B cell (primary cell): ENCODE data around the gene TWSG1. TPM values are rescaled to one million over a fixed set of nuclear protein-coding genes. Genes with fewer than 3 reads are reported as not detected.

Experiments used
- ATAC-seq: fragments of 200-7000 bp; cut with Tn5 transposase; one replicate; pipeline ENCODE4 v1.10.0; 2021; ENCODE audit warnings: low read depth, mild to moderate bottlenecking, moderate number of reproducible peaks, moderate library complexity
- CTCF ChIA-PET: fragments of 350-600 bp; sonication (Branson Sonifier 250); formaldehyde crosslinking; loops from one replicate; lab custom pipeline; 2021; ENCODE audit warnings: antibody characterized with exemption, inconsistent platforms; lab: Charles Lee
- POLR2A ChIA-PET: fragments of 350-600 bp; sonication (Branson Sonifier 250); formaldehyde crosslinking; loops from one replicate; lab custom pipeline; 2021; ENCODE audit warnings: antibody characterized with exemption; lab: Charles Lee
- DNase-seq: peaks from one replicate; pipeline ENCODE4 v3.0.0; 2013
- H2AFZ ChIP-seq: 2 replicates; pipeline ENCODE4 v1.6.1; 2012; ENCODE audit warnings: mild to moderate bottlenecking, low read depth, low read length; ENCODE audit not compliant: insufficient read depth, poor library complexity, severe bottlenecking
- H3K27ac ChIP-seq, 2 donors: 1 replicate in 1 of 2; 2 replicates in 1 of 2; pipeline ENCODE4 v1.5.1; 2012 to 2013; ENCODE audit warnings: low read length in 2 of 2, mild to moderate bottlenecking in 2 of 2, moderate library complexity in 1 of 2
- H3K27me3 ChIP-seq, 4 experiments: fragments of 200-600 bp in 1 of 4; sonication (generic) in 1 of 4; replicated peaks in 1 of 4; 1 replicate in 2 of 4; 2 replicates in 2 of 4; pipeline versions ENCODE4 v1.6.1 to v1.7.0; 2013 to 2016; ENCODE audit warnings: low read length in 3 of 4, mild to moderate bottlenecking in 2 of 4, mixed read lengths in 1 of 4, moderate library complexity in 1 of 4; ENCODE audit not compliant: insufficient read depth in 4 of 4, control insufficient read depth in 3 of 4; ENCODE audit errors: control extremely low read depth in 1 of 4
- H3K36me3 ChIP-seq, 2 experiments: replicated peaks in 1 of 2; 1 replicate in 1 of 2; 2 replicates in 1 of 2; pipeline versions ENCODE4 v1.6.1 to v1.7.1; 2013; ENCODE audit warnings: low read length in 1 of 2; ENCODE audit not compliant: insufficient read depth in 2 of 2, control insufficient read depth in 1 of 2; ENCODE audit errors: control extremely low read depth in 1 of 2, extremely low read depth in 1 of 2
- H3K4me1 ChIP-seq, 2 donors: fragments of 200-600 bp in 1 of 2; sonication (generic) in 1 of 2; 1 replicate in 1 of 2; 2 replicates in 1 of 2; pipeline versions ENCODE4 v1.5.1 to v1.6.1; 2013 to 2017; ENCODE audit warnings: low read length in 2 of 2; ENCODE audit not compliant: control insufficient read depth in 2 of 2, insufficient read depth in 2 of 2
- H3K4me2 ChIP-seq: replicated peaks from 2 replicates; pipeline ENCODE3; 2012; ENCODE audit warnings: mild to moderate bottlenecking, low read depth, low read length; ENCODE audit not compliant: poor library complexity, severe bottlenecking
- H3K4me3 ChIP-seq, 5 experiments: fragments of 200-600 bp in 1 of 5; sonication (generic) in 1 of 5; 1 replicate in 3 of 5; 2 replicates in 2 of 5; pipeline versions ENCODE4 v1.5.1 to v1.7.0; 2011 to 2016; ENCODE audit warnings: low read length in 4 of 5, mild to moderate bottlenecking in 4 of 5, low read depth in 2 of 5, control low read depth in 1 of 5, moderate library complexity in 1 of 5; ENCODE audit not compliant: insufficient read depth in 1 of 5; ENCODE audit errors: control extremely low read depth in 1 of 5, extremely low read depth in 1 of 5
- H3K79me2 ChIP-seq: fragments of 200-600 bp; sonication (generic); one replicate; pipeline ENCODE4 v1.6.0; 2016; ENCODE audit warnings: low read length; ENCODE audit not compliant: control insufficient read depth, insufficient read depth
- H3K9ac ChIP-seq: fragments of 200-600 bp; sonication (generic); 2 replicates; pipeline ENCODE4 v1.6.1; 2017; ENCODE audit warnings: mild to moderate bottlenecking, low read length, moderate library complexity
- H3K9me3 ChIP-seq, 3 donors: one replicate each; pipeline versions ENCODE4 v1.6.1 to v1.7.1; 2013; ENCODE audit warnings: low read length in 2 of 3; ENCODE audit not compliant: control insufficient read depth in 2 of 3, insufficient read depth in 1 of 3; ENCODE audit errors: control extremely low read depth in 1 of 3
- H4K20me1 ChIP-seq: 2 replicates; pipeline ENCODE4 v1.6.0; 2012; ENCODE audit warnings: mild to moderate bottlenecking, low read length; ENCODE audit not compliant: insufficient read depth, control insufficient read depth, poor library complexity, severe bottlenecking
- H3K27ac Mint-ChIP-seq: one replicate; pipeline ENCODE4 v1.8.0; 2021; ENCODE audit warnings: mixed read lengths
- H3K27me3 Mint-ChIP-seq: one replicate; pipeline ENCODE4 v1.8.0; 2021; ENCODE audit warnings: mixed read lengths
- H3K4me1 Mint-ChIP-seq: one replicate; pipeline ENCODE4 v1.8.0; 2021; ENCODE audit warnings: mixed read lengths
- H3K4me3 Mint-ChIP-seq: one replicate; pipeline ENCODE4 v1.8.0; 2021; ENCODE audit warnings: mixed read lengths
- H3K9me3 Mint-ChIP-seq: one replicate; pipeline ENCODE4 v1.8.0; 2022; ENCODE audit warnings: mixed read lengths; ENCODE audit not compliant: insufficient read depth
- EZH2 ChIP-seq: IDR thresholded peaks from 2 replicates; pipeline ENCODE4 v1.6.1; 2012; ENCODE audit warnings: borderline replicate concordance, low read depth, mild to moderate bottlenecking, moderate library complexity, low read length; ENCODE audit not compliant: insufficient read depth, poor library complexity, severe bottlenecking
- WGBS: methylation state at CpG from one replicate; pipeline ENCODE4 v1.1.5; 2013; ENCODE audit warnings: missing lambda C conversion rate; ENCODE audit not compliant: insufficient coverage; 5-methylcytosine and 5-hydroxymethylcytosine counted together
- intact Hi-C: fragments of 100-400 bp; cut with micrococcal nuclease; formaldehyde crosslinking; loops from one replicate; pipeline ENCODE4 v1.10.0; 2022
- polyA plus RNA-seq: library from polyadenylated mRNA; depleted of rRNA; stranded (reverse); fragments of >200 nt; gene quantifications from 2 replicates; pipeline ENCODE4 v1.2.3, GENCODE V29; 2012
- total RNA-seq, 2 donors: library from RNA; stranded (reverse); fragments of 120-200 nt in 1 of 2; gene quantifications; 1 replicate in 1 of 2; 2 replicates in 1 of 2; pipeline versions ENCODE4 v1.2.3 to v1.2.4, GENCODE V29; 2013 to 2022
- TF ChIP-seq, protein P1 (sequence below): fragments of 200-600 bp; IDR thresholded peaks from one replicate; pipeline ENCODE4 v1.8.0; 2022; ENCODE audit warnings: antibody characterized with exemption, mild to moderate bottlenecking

The TWSG1 gene
- total and polyA plus RNA-seq, 2 donors (not counting 1 experiment from before 2014, with no cell fraction given) = 1.1 to 6.3 TPM

DNA sequence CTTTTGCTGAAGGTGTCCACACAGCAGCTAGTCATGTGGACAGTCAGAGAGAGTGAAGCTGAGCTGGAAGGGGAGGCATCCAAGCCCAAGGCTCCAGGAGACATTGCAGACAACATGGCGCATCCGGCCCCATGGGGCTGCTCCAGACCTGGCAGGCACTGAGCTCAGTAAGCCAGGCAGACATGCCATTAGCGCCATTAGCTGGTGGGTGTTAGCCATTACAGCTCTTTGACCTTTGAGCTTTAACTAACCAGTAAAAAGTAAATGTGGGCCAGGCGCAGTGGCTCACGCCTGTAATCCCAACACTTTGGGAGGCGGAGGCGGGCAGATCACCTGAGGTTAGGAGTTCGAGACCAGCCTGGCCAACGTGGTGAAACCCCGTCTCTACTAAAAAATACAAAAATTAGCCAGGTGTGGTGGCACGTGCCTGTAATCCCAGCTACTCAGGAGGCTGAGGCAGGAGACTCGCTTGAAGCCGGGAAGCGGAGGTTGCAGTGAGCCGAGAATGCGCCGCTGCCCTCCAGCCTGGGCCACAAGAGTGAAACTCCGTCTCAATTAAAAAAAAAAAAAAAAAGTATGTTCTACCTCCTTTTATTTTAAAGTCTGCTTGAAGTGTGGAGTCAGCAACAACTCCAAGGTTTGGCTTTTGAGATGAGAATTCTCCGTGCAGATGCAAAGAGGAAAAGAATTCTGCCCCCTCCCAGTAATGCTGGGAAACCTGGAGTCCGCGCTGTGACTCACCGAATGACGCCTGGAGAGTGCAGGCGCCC is 69.4 kb downstream of the TWSG1 start:
- intact Hi-C loops = loop anchor here (5.0 kb wide), 1 partner anchor 52 kb away; no protein-coding TSS in a partner anchor
- Mint-ChIP-seq H3K9me3 (no peaks in the 10 kb centered on the region), H3K27ac (peak overlapping the region; percentile 64), H3K4me1 (peaks cover 17% of the 10 kb centered on the region), H3K27me3 (no peaks in the 10 kb centered on the region), H3K4me3 (peak overlapping the region; percentile 93)
- H3K27me3 ChIP-seq = no peaks in the 10 kb centered on the region
- TF ChIP-seq EZH2 = no peak
- TF ChIP-seq, protein P1, sequence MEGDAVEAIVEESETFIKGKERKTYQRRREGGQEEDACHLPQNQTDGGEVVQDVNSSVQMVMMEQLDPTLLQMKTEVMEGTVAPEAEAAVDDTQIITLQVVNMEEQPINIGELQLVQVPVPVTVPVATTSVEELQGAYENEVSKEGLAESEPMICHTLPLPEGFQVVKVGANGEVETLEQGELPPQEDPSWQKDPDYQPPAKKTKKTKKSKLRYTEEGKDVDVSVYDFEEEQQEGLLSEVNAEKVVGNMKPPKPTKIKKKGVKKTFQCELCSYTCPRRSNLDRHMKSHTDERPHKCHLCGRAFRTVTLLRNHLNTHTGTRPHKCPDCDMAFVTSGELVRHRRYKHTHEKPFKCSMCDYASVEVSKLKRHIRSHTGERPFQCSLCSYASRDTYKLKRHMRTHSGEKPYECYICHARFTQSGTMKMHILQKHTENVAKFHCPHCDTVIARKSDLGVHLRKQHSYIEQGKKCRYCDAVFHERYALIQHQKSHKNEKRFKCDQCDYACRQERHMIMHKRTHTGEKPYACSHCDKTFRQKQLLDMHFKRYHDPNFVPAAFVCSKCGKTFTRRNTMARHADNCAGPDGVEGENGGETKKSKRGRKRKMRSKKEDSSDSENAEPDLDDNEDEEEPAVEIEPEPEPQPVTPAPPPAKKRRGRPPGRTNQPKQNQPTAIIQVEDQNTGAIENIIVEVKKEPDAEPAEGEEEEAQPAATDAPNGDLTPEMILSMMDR = no peak
- H3K79me2 ChIP-seq = no peaks in the 10 kb centered on the region
- H3K36me3 ChIP-seq = no peaks in the 10 kb centered on the region
- DNase-seq (peak; percentile 5), ATAC-seq (no peak)
- H3K9ac ChIP-seq = peak overlapping the region; percentile 72
- ChIA-PET CTCF (no interaction called here), POLR2A (no interaction called here)
- WGBS = 58% methylated on average over 20 of the region's 24 CpGs
- H3K27ac ChIP-seq = peak overlapping the region in 1 of 2 donors; percentile 72
- peak overlapping the region; percentile 7 to 73 (median 64) for H3K4me3 ChIP-seq
- no peaks in the 10 kb centered on the region for H4K20me1 ChIP-seq
- peaks cover 0 to 5% (median 0%) of the 10 kb centered on the region in 3 donors for H3K9me3 ChIP-seq
- peak overlapping the region; percentile 85 for H3K4me2 ChIP-seq
- peak overlapping the region; percentile 96 for H2AFZ ChIP-seq
- H3K4me1 ChIP-seq = peaks cover 6 to 13% of the 10 kb centered on the region in 2 donors

DNA sequence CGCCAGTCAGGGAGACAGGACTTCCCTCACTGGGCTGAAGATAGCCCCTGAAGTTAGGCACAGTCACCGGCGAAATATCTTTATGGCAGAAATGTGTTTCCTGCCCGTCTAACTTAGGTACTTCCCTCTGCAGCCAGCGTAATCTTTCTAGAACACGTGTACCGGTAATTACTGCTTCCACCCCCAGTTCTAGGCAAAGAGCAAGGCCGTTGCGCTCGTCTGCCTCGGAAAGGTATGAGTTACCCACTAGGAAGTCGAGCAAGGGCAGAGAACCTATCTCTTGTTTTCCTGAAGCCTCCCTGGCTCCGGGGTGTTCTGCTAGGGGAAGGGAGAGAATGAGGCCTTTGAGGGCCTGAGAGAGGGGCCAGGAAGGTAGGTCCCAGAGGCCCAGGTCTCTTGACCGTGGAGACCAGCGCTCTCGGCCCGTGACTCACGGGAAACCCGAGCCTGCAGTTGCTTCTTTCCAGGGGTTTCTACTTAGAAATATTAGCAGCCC is 70.0 kb downstream of the TWSG1 start:
- Histone ChIP-seq H3K9ac (peak overlapping the region; percentile 72), H3K27ac (peak overlapping the region in 1 of 2 donors; percentile 72), H3K27me3 (no peaks in the 10 kb centered on the region), H3K79me2 (no peaks in the 10 kb centered on the region), H3K36me3 (no peaks in the 10 kb centered on the region), H3K4me3 (peak overlapping the region; percentile 7 to 73 (median 64)), H2AFZ (peak overlapping the region; percentile 96), H3K4me1 (peaks cover 6 to 13% of the 10 kb centered on the region in 2 donors), H4K20me1 (no peaks in the 10 kb centered on the region), H3K9me3 (peaks cover 0 to 5% (median 0%) of the 10 kb centered on the region in 3 donors), H3K4me2 (peak overlapping the region; percentile 85)
- no peak for TF ChIP-seq EZH2
- TF ChIP-seq, protein P1 = no peak
- DNase-seq = peak; percentile 55
- Mint-ChIP-seq H3K4me3 (peak overlapping the region; percentile 93), H3K27ac (peak overlapping the region; percentile 64), H3K27me3 (no peaks in the 10 kb centered on the region), H3K9me3 (no peaks in the 10 kb centered on the region), H3K4me1 (peaks cover 17% of the 10 kb centered on the region)
- intact Hi-C loops = loop anchor here (5.0 kb wide), 1 partner anchor 52 kb away; no protein-coding TSS in a partner anchor
- peak; percentile 53 for ATAC-seq
- CTCF ChIA-PET = no interaction called here
- WGBS = 12% methylated on average over 15 of the region's 19 CpGs
- POLR2A ChIA-PET = no interaction called here
